HepG2 (cell line): Measurements from ENCODE around the gene IFT43. TPM values are rescaled to one million over a fixed set of nuclear protein-coding genes. Genes with fewer than 3 reads are reported as not detected.

ENCODE experiments used
- ATAC-seq: fragments of 200-7000 bp; cut with Tn5 transposase; 3 replicates; pipeline ENCODE4 v1.9.1; 2020; ENCODE audit warnings: mild to moderate bottlenecking, moderate library complexity
- BruUV-seq: library from RNA; stranded (reverse); fragments of 400-500 nt; replicated peaks from 2 replicates; lab custom pipeline; 2021; lab: Mats Ljungman, UMichigan
- CTCF ChIA-PET: fragments of 300-600 bp; formaldehyde crosslinking; extraction: SDS; loops from one replicate; lab custom pipeline; 2021; ENCODE audit warnings: low total read pairs, inconsistent platforms, low intra/inter-chr PET ratio; lab: Yijun Ruan, JAX
- POLR2A ChIA-PET: fragments of 350-600 bp; sonication (Branson Sonifier 250); formaldehyde crosslinking; loops from one replicate; lab custom pipeline; 2020; ENCODE audit warnings: antibody characterized with exemption, inconsistent platforms; lab: Yijun Ruan, JAX
- DNase-seq: peaks from one replicate; pipeline ENCODE4 v3.0.0-alpha.2; 2015; ENCODE audit warnings: low spot score
- FAIRE-seq: peaks from 3 replicates; lab custom pipeline; 2011; peaks lifted over from hg19 to GRCh38; lab: Jason Lieb, UNC
- H2AFZ ChIP-seq: one replicate; pipeline ENCODE4 v1.6.1; 2011; ENCODE audit warnings: low read length, inconsistent platforms
- H3K27ac ChIP-seq: fragments of 300-600 bp; 3 replicates; pipeline ENCODE4 v1.8.0; 2011; ENCODE audit warnings: mixed run types, mild to moderate bottlenecking, mixed read lengths, low read length, inconsistent platforms; ENCODE audit not compliant: insufficient read depth; ENCODE audit errors: extremely low read length
- H3K27me3 ChIP-seq, 2 experiments: fragments of 200-600 bp in 1 of 2; 2 replicates in 1 of 2; 3 replicates in 1 of 2; pipeline versions ENCODE4 v1.6.0 to v1.8.0; 2011; ENCODE audit warnings: low read length in 2 of 2, mild to moderate bottlenecking in 2 of 2, moderate library complexity in 2 of 2, inconsistent platforms in 1 of 2; ENCODE audit not compliant: insufficient read depth in 2 of 2, control insufficient read depth in 1 of 2
- H3K36me3 ChIP-seq, 2 experiments: fragments of 200-600 bp in 1 of 2; replicated peaks in 1 of 2; 2 replicates in 1 of 2; 3 replicates in 1 of 2; pipeline versions ENCODE4 v1.5.1 to v1.8.0; 2011; ENCODE audit warnings: low read length in 2 of 2, inconsistent platforms in 1 of 2; ENCODE audit not compliant: insufficient read depth in 2 of 2, control insufficient read depth in 1 of 2
- H3K4me1 ChIP-seq: 2 replicates; pipeline ENCODE4 v1.5.1; 2012; ENCODE audit warnings: low read length, inconsistent platforms; ENCODE audit not compliant: insufficient read depth
- H3K4me2 ChIP-seq: 2 replicates; pipeline ENCODE4 v1.6.0; 2011; ENCODE audit warnings: low read depth, low read length, inconsistent platforms
- H3K4me3 ChIP-seq, 3 experiments: fragments of 200-600 bp in 1 of 3; sonication (generic), shearing (Covaris generic) in 1 of 3; replicated peaks in 1 of 3; 2 replicates each; pipeline ENCODE4 v1.5.1; 2011 to 2016; ENCODE audit warnings: low read length in 3 of 3, inconsistent platforms in 2 of 3, low read depth in 2 of 3, mild to moderate bottlenecking in 2 of 3, control low read depth in 1 of 3, mixed read lengths in 1 of 3; ENCODE audit not compliant: insufficient read depth in 1 of 3
- H3K79me2 ChIP-seq: one replicate; pipeline ENCODE4 v1.6.1; 2011; ENCODE audit warnings: low read length, inconsistent platforms; ENCODE audit not compliant: insufficient read depth
- H3K9ac ChIP-seq: 2 replicates; pipeline ENCODE4 v1.6.0; 2011; ENCODE audit warnings: mild to moderate bottlenecking, low read depth, low read length, inconsistent platforms; ENCODE audit not compliant: insufficient read depth
- H3K9me3 ChIP-seq: 2 replicates; pipeline ENCODE4 v1.5.1; 2012; ENCODE audit warnings: mild to moderate bottlenecking, low read length
- H4K20me1 ChIP-seq: 2 replicates; pipeline ENCODE4 v1.6.0; 2011; ENCODE audit warnings: inconsistent platforms, mild to moderate bottlenecking, low read length, moderate library complexity; ENCODE audit not compliant: insufficient read depth
- FOXA3 ChIP-seq: IDR thresholded peaks from 2 replicates; pipeline ENCODE4 v1.6.1; 2016; ENCODE audit warnings: missing genetic modification reagents, missing compliant biosample characterization
- MATR3 ChIP-seq: sonication (generic); formaldehyde crosslinking; IDR thresholded peaks from 2 replicates; pipeline ENCODE4 v1.4.0; 2020; ENCODE audit warnings: missing genetic modification reagents
- MYC ChIP-seq: sonication (generic); formaldehyde crosslinking; IDR thresholded peaks from 2 replicates; pipeline ENCODE4 v1.9.0; 2021; ENCODE audit warnings: missing genetic modification reagents, borderline replicate concordance
- NRL ChIP-seq: sonication (generic); formaldehyde crosslinking; IDR thresholded peaks from 2 replicates; pipeline ENCODE4 v1.5.0; 2020; ENCODE audit warnings: missing genetic modification reagents, mild to moderate bottlenecking, moderate library complexity, borderline replicate concordance
- RARA ChIP-seq: IDR thresholded peaks from 2 replicates; pipeline ENCODE4 v1.6.1; 2016; ENCODE audit warnings: missing genetic modification reagents, missing compliant biosample characterization
- ZNF136 ChIP-seq: sonication (generic); formaldehyde crosslinking; IDR thresholded peaks from 2 replicates; pipeline ENCODE4 v1.8.1; 2022; ENCODE audit warnings: low read depth, mild to moderate bottlenecking, moderate library complexity, missing genetic modification reagents
- ZNF282 ChIP-seq: fragments of 450-650 bp; IDR thresholded peaks from 2 replicates; pipeline ENCODE4 v1.6.1; 2018; ENCODE audit not compliant: partially characterized antibody
- ZNF598 ChIP-seq: sonication (generic); formaldehyde crosslinking; IDR thresholded peaks from 2 replicates; pipeline ENCODE4 v1.5.1; 2020; ENCODE audit warnings: mild to moderate bottlenecking, missing genetic modification reagents, borderline replicate concordance
- WGBS: methylation state at CpG from one replicate; pipeline ENCODE4 v1.1.6; 2017; ENCODE audit warnings: low lambda C conversion rate; 5-methylcytosine and 5-hydroxymethylcytosine counted together
- in situ Hi-C: cut with HindIII; loops from 2 replicates; pipeline ENCODE4 v1.10.0; 2017; ENCODE audit warnings: low pct_unique_long_range_greater_than_20kb; ENCODE audit not compliant: extremely low pct_ligation_motif_present
- intact Hi-C: fragments of 100-400 bp; cut with micrococcal nuclease; formaldehyde crosslinking; loops from one replicate; pipeline ENCODE4 v1.10.0; 2022; ENCODE audit not compliant: unreplicated experiment
- polyA plus RNA-seq, 8 experiments: library from polyadenylated mRNA; depleted of rRNA in 3 of 8; stranded (reverse) in 7 of 8; unstranded in 1 of 8; fragments of >200 nt; fragmentation: Illumina TruSeq in 4 of 8; extraction: Trizol in 4 of 8; gene quantifications; 2 replicates each; pipeline versions ENCODE4 v1.2.1 to v1.2.3, GENCODE V29; 2011 to 2016; ENCODE audit warnings: low read depth in 4 of 8, missing spikeins in 1 of 8, mixed read lengths in 1 of 8; ENCODE audit not compliant: insufficient read depth in 1 of 8
- total RNA-seq, 5 experiments: library from RNA; depleted of rRNA; stranded (reverse); fragments of >200 nt; fragmentation: Illumina TruSeq; extraction: Trizol; gene quantifications; 2 replicates each; pipeline ENCODE4 v1.2.3, GENCODE V29; 2016; ENCODE audit warnings: low read depth in 1 of 5
- TF ChIP-seq, protein P1 (sequence below): IDR thresholded peaks from 2 replicates; pipeline ENCODE4 v1.4.0; 2020; ENCODE audit warnings: mild to moderate bottlenecking, missing genetic modification reagents
- TF ChIP-seq, protein P2 (sequence below): fragments of 450-650 bp; IDR thresholded peaks from 2 replicates; pipeline ENCODE4 v1.6.1; 2016
- TF ChIP-seq, protein P3 (sequence below): sonication (generic); formaldehyde crosslinking; IDR thresholded peaks from 2 replicates; pipeline ENCODE4 v1.9.0; 2021; ENCODE audit warnings: missing genetic modification reagents, borderline replicate concordance
- TF ChIP-seq, protein P4 (sequence below): sonication (generic); formaldehyde crosslinking; IDR thresholded peaks from 2 replicates; pipeline ENCODE4 v1.4.0; 2020; ENCODE audit warnings: mild to moderate bottlenecking, missing genetic modification reagents

IFT43 gene
- total and polyA plus RNA-seq, 2 of the 13 experiments (the other 11 are each of a cell fraction or from before 2014, with no cell fraction given): 0.15 to 0.55 TPM

DNA sequence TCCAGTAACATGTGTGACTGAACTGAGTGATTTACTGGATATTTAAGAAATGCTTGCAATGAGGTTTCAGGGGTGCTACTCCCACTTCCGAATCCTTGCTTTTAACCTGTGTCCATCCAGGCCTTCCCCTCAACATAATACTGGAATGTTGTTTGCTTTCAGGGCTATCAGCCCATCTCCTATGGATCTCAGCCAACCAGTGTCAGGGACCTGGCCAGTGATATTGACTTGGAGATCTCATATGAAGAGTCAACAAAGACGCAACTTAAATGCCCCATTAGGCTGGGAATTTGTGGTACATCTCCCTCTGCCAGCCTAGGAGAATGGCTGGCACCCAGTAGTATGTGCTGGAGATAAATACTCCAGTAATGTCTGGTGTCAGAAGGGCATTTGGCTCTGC is 889 bp upstream of the IFT43 start (continued):
- TF ChIP-seq, protein P1, sequence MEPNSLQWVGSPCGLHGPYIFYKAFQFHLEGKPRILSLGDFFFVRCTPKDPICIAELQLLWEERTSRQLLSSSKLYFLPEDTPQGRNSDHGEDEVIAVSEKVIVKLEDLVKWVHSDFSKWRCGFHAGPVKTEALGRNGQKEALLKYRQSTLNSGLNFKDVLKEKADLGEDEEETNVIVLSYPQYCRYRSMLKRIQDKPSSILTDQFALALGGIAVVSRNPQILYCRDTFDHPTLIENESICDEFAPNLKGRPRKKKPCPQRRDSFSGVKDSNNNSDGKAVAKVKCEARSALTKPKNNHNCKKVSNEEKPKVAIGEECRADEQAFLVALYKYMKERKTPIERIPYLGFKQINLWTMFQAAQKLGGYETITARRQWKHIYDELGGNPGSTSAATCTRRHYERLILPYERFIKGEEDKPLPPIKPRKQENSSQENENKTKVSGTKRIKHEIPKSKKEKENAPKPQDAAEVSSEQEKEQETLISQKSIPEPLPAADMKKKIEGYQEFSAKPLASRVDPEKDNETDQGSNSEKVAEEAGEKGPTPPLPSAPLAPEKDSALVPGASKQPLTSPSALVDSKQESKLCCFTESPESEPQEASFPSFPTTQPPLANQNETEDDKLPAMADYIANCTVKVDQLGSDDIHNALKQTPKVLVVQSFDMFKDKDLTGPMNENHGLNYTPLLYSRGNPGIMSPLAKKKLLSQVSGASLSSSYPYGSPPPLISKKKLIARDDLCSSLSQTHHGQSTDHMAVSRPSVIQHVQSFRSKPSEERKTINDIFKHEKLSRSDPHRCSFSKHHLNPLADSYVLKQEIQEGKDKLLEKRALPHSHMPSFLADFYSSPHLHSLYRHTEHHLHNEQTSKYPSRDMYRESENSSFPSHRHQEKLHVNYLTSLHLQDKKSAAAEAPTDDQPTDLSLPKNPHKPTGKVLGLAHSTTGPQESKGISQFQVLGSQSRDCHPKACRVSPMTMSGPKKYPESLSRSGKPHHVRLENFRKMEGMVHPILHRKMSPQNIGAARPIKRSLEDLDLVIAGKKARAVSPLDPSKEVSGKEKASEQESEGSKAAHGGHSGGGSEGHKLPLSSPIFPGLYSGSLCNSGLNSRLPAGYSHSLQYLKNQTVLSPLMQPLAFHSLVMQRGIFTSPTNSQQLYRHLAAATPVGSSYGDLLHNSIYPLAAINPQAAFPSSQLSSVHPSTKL (CRISPR knock-in tag): peak; percentile 31; the same call in 1 of the 2 replicates
- no peak for TF ChIP-seq ZNF282
- TF ChIP-seq RARA: no peak
- TF ChIP-seq ZNF598 (CRISPR knock-in tag): no peak
- TF ChIP-seq FOXA3 (CRISPR knock-in tag): peak; percentile 21; the same call in 1 of the 2 replicates
- TF ChIP-seq MYC (CRISPR knock-in tag): no peak
- TF ChIP-seq, protein P2, sequence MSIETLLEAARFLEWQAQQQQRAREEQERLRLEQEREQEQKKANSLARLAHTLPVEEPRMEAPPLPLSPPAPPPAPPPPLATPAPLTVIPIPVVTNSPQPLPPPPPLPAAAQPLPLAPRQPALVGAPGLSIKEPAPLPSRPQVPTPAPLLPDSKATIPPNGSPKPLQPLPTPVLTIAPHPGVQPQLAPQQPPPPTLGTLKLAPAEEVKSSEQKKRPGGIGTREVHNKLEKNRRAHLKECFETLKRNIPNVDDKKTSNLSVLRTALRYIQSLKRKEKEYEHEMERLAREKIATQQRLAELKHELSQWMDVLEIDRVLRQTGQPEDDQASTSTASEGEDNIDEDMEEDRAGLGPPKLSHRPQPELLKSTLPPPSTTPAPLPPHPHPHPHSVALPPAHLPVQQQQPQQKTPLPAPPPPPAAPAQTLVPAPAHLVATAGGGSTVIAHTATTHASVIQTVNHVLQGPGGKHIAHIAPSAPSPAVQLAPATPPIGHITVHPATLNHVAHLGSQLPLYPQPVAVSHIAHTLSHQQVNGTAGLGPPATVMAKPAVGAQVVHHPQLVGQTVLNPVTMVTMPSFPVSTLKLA: no peak

DNA sequence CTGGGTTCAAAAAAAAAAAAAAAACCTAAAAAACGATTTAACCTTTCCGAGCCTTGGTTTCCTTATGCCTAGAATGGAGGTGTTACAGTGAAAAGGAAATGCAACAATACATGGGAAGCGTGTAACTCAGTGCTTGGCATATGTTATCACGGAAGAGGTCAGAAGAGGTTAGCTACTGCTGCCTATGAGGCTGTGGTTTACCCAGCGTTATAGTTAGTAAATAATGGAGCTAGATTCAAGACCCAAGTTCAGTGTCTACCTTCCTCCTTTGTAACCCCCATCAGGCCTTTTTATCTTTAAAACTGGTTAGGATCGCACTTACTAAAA is 839 bp downstream of the IFT43 start:
- Histone ChIP-seq H3K9me3 (no peaks in the 10 kb centered on the region), H3K36me3 (no peaks in the 10 kb centered on the region), H4K20me1 (no peaks in the 10 kb centered on the region), H3K4me2 (peak overlapping the region; percentile 0; the same call in 1 of the 2 replicates), H2AFZ (no peak overlapping the region), H3K4me3 (no peak overlapping the region; a peak in 1 of 6 replicates), H3K27ac (no peak overlapping the region), H3K79me2 (no peaks in the 10 kb centered on the region), H3K9ac (no peak overlapping the region)
- FAIRE-seq (no peak), DNase-seq (no peak), ATAC-seq (no peak)
- POLR2A ChIA-PET: no interaction called here
- in situ Hi-C loops: no loop called here
- intact Hi-C loops: loop anchor here (10.0 kb wide), 1 partner anchor 162 kb away; no protein-coding TSS in a partner anchor
- CTCF ChIA-PET: no interaction called here
- TF ChIP-seq, protein P3, sequence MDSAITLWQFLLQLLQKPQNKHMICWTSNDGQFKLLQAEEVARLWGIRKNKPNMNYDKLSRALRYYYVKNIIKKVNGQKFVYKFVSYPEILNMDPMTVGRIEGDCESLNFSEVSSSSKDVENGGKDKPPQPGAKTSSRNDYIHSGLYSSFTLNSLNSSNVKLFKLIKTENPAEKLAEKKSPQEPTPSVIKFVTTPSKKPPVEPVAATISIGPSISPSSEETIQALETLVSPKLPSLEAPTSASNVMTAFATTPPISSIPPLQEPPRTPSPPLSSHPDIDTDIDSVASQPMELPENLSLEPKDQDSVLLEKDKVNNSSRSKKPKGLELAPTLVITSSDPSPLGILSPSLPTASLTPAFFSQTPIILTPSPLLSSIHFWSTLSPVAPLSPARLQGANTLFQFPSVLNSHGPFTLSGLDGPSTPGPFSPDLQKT (CRISPR knock-in tag): no peak
- TF ChIP-seq MATR3: no peak
- no peak for TF ChIP-seq ZNF136
- TF ChIP-seq, protein P2: no peak
- TF ChIP-seq, protein P4, sequence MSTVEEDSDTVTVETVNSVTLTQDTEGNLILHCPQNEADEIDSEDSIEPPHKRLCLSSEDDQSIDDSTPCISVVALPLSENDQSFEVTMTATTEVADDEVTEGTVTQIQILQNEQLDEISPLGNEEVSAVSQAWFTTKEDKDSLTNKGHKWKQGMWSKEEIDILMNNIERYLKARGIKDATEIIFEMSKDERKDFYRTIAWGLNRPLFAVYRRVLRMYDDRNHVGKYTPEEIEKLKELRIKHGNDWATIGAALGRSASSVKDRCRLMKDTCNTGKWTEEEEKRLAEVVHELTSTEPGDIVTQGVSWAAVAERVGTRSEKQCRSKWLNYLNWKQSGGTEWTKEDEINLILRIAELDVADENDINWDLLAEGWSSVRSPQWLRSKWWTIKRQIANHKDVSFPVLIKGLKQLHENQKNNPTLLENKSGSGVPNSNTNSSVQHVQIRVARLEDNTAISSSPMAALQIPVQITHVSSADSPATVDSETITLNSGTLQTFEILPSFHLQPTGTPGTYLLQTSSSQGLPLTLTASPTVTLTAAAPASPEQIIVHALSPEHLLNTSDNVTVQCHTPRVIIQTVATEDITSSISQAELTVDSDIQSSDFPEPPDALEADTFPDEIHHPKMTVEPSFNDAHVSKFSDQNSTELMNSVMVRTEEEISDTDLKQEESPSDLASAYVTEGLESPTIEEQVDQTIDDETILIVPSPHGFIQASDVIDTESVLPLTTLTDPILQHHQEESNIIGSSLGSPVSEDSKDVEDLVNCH: no peak
- TF ChIP-seq NRL: no peak
- TF ChIP-seq, all 625 proteins: peak for 0
- 0 out of 5 replicates have a peak, but pooled peaks cover 0 to 4% of the 10 kb centered on the region in 2 experiments for H3K27me3 ChIP-seq
- H3K4me1 ChIP-seq: peaks cover 60% of the 10 kb centered on the region
- BruUV-seq: no TSS peak
- 12% methylated on average over 6 of the region's 6 CpGs for WGBS
